Endothelial cell (in vitro differentiated cells): ENCODE measurements around the gene KLHL41. TPM values are rescaled to one million over a fixed set of nuclear protein-coding genes. Genes with fewer than 3 reads are reported as not detected.

Experiments used
- DNase-seq: peaks from one replicate; pipeline ENCODE4 v3.0.0; 2021; ENCODE audit warnings: low spot score
- H3K27ac Mint-ChIP-seq: one replicate; pipeline ENCODE4 v1.8.0; 2021; ENCODE audit warnings: mixed read lengths, inconsistent platforms; ENCODE audit not compliant: unreplicated experiment
- H3K27me3 Mint-ChIP-seq: one replicate; pipeline ENCODE4 v1.8.0; 2021; ENCODE audit warnings: mild to moderate bottlenecking, moderate library complexity, mixed read lengths, inconsistent platforms; ENCODE audit not compliant: unreplicated experiment
- H3K36me3 Mint-ChIP-seq: one replicate; pipeline ENCODE4 v1.8.0; 2021; ENCODE audit warnings: mild to moderate bottlenecking, low read depth, mixed read lengths, inconsistent platforms; ENCODE audit not compliant: unreplicated experiment
- H3K4me1 Mint-ChIP-seq: one replicate; pipeline ENCODE4 v1.8.0; 2021; ENCODE audit warnings: mild to moderate bottlenecking, mixed read lengths, inconsistent platforms; ENCODE audit not compliant: unreplicated experiment
- H3K4me3 Mint-ChIP-seq: one replicate; pipeline ENCODE4 v1.8.0; 2021; ENCODE audit warnings: mild to moderate bottlenecking, mixed read lengths, inconsistent platforms; ENCODE audit not compliant: unreplicated experiment
- H3K9me3 Mint-ChIP-seq: one replicate; pipeline ENCODE4 v1.8.0; 2021; ENCODE audit warnings: mixed read lengths, inconsistent platforms; ENCODE audit not compliant: unreplicated experiment
- CTCF ChIP-seq: fragments of 200-600 bp; sonication (generic); IDR thresholded peaks from one replicate; pipeline ENCODE4 v1.5.0; 2021; ENCODE audit warnings: antibody characterized with exemption; ENCODE audit not compliant: unreplicated experiment
- long read RNA-seq: library from polyadenylated mRNA; unstranded; transcript quantifications from one replicate; pipeline ENCODE4 v2.0.0, GENCODE V29; 2020; ENCODE audit not compliant: unreplicated experiment
- total RNA-seq: library from RNA; stranded (reverse); fragmentation: NEBNext Ultra II Directional; extraction: Animal tissue kit (Norgen Biotek cat#: 25700); gene quantifications from one replicate; pipeline ENCODE4 v1.2.1, GENCODE V29; 2021; ENCODE audit not compliant: unreplicated experiment

The KLHL41 gene
- 0.10 TPM for total RNA-seq
- long read RNA-seq, result 0 reads

- peaks cover 2% of the 10 kb centered on the region for H3K36me3 Mint-ChIP-seq
- no peak within 1 kb of the TSS for H3K4me3 Mint-ChIP-seq
- no peak for TF ChIP-seq CTCF
- H3K9me3 Mint-ChIP-seq, result no peaks in the 10 kb centered on the region
- no peaks in the 10 kb centered on the region for H3K27me3 Mint-ChIP-seq
- no peak for DNase-seq
- H3K27ac Mint-ChIP-seq, result no peak within 1 kb of the TSS
- no peaks in the 10 kb centered on the region for H3K4me1 Mint-ChIP-seq
Observed at GRCh38 chr2:169509298-169509885, at the start of gene KLHL41. Gene KLHL41, plus strand, starts transcription at chr2:169509702. Its CDS starts 77 bp downstream, at chr2:169509779.

- Mint-ChIP-seq H3K4me1 (no peaks in the 10 kb centered on the region), H3K9me3 (no peaks in the 10 kb centered on the region), H3K36me3 (no peaks in the 10 kb centered on the region), H3K4me3 (no peak overlapping the region), H3K27ac (no peak overlapping the region), H3K27me3 (peaks cover 1% of the 10 kb centered on the region)
- TF ChIP-seq CTCF, result no peak
- no peak for DNase-seq
Observed at GRCh38 chr2:169461143-169461542, 48.4 kb upstream of the KLHL41 start.

GRCh38 chr2:169462896-169463695 lies 46.4 kb upstream of the KLHL41 start:
- no peaks in the 10 kb centered on the region for H3K4me1 Mint-ChIP-seq
- no peak for DNase-seq
- H3K27ac Mint-ChIP-seq, result no peak overlapping the region
- peaks cover 1% of the 10 kb centered on the region for H3K27me3 Mint-ChIP-seq
- no peak for TF ChIP-seq CTCF
- no peak overlapping the region for H3K4me3 Mint-ChIP-seq
- no peaks in the 10 kb centered on the region for H3K36me3 Mint-ChIP-seq
- H3K9me3 Mint-ChIP-seq, result no peaks in the 10 kb centered on the region

- DNase-seq, result no peak
- Mint-ChIP-seq H3K9me3 (no peaks in the 10 kb centered on the region), H3K27me3 (no peaks in the 10 kb centered on the region), H3K27ac (no peak overlapping the region), H3K4me1 (no peaks in the 10 kb centered on the region), H3K4me3 (no peak overlapping the region), H3K36me3 (no peaks in the 10 kb centered on the region)
- TF ChIP-seq CTCF, result no peak
Observed at GRCh38 chr2:169464466-169464865, 45.0 kb upstream of the KLHL41 start.

GRCh38 chr2:169464882-169465281 lies 44.6 kb upstream of the KLHL41 start:
- Mint-ChIP-seq H3K9me3 (no peaks in the 10 kb centered on the region), H3K36me3 (no peaks in the 10 kb centered on the region), H3K27ac (no peak overlapping the region), H3K27me3 (no peaks in the 10 kb centered on the region), H3K4me3 (no peak overlapping the region), H3K4me1 (no peaks in the 10 kb centered on the region)
- no peak for TF ChIP-seq CTCF
- DNase-seq, result no peak
